PC-3 (cell line): ENCODE results near the gene KCTD16. TPM values are rescaled to one million over a fixed set of nuclear protein-coding genes. Genes with fewer than 3 reads are reported as not detected.

Source experiments
- ATAC-seq: fragments of 200-7000 bp; cut with Tn5 transposase; 2 replicates; pipeline ENCODE4 v1.9.1; 2020; ENCODE audit warnings: mild to moderate bottlenecking, moderate library complexity
- BruUV-seq: library from RNA; stranded (reverse); fragments of 400-500 nt; replicated peaks from 2 replicates; lab custom pipeline; 2021; lab: Mats Ljungman, UMichigan
- CTCF ChIA-PET: fragments of 300-600 bp; sonication (Branson Sonifier 250); formaldehyde crosslinking; loops from one replicate; lab custom pipeline; 2022; ENCODE audit warnings: antibody characterized with exemption; lab: Charles Lee
- POLR2A ChIA-PET: fragments of 300-600 bp; sonication (Branson Sonifier 250); formaldehyde crosslinking; loops from one replicate; lab custom pipeline; 2022; ENCODE audit warnings: antibody characterized with exemption; ENCODE audit not compliant: unreplicated experiment; lab: Charles Lee
- DNase-seq: peaks from one replicate; pipeline ENCODE4 v3.0.0-alpha.2; 2015
- H2AFZ ChIP-seq: fragments of 300-600 bp; sonication (generic); 2 replicates; pipeline ENCODE4 v1.6.0; 2016; ENCODE audit warnings: antibody characterized with exemption, low read length
- H3F3A ChIP-seq: fragments of 300-600 bp; sonication (generic); one replicate; pipeline ENCODE4 v1.6.0; 2017; ENCODE audit warnings: antibody characterized with exemption, low read length, control low read depth, mild to moderate bottlenecking; ENCODE audit not compliant: unreplicated experiment
- H3K27ac ChIP-seq: fragments of 300-600 bp; sonication (generic); 2 replicates; pipeline ENCODE4 v1.5.1; 2016; ENCODE audit warnings: mild to moderate bottlenecking, low read length
- H3K27me3 ChIP-seq: fragments of 300-600 bp; sonication (generic); 2 replicates; pipeline ENCODE4 v1.6.1; 2016; ENCODE audit warnings: low read length, mixed read lengths
- H3K36me3 ChIP-seq: fragments of 300-600 bp; sonication (generic); 2 replicates; pipeline ENCODE4 v1.6.1; 2016; ENCODE audit warnings: low read depth, mixed run types, low read length, mixed read lengths
- H3K4me1 ChIP-seq: fragments of 300-600 bp; sonication (generic); 2 replicates; pipeline ENCODE4 v1.5.1; 2016; ENCODE audit warnings: low read length; ENCODE audit not compliant: insufficient read depth
- H3K4me2 ChIP-seq: fragments of 300-600 bp; sonication (generic); 2 replicates; pipeline ENCODE4 v1.6.0; 2016; ENCODE audit warnings: low read length
- H3K4me3 ChIP-seq: fragments of 300-600 bp; sonication (generic); 2 replicates; pipeline ENCODE4 v1.5.1; 2016; ENCODE audit warnings: mild to moderate bottlenecking, low read length, mixed read lengths
- H3K79me2 ChIP-seq: fragments of 300-600 bp; sonication (generic); 2 replicates; pipeline ENCODE4 v1.6.1; 2017; ENCODE audit warnings: low read length, mixed read lengths
- H3K9ac ChIP-seq: fragments of 300-600 bp; sonication (generic); 2 replicates; pipeline ENCODE4 v1.6.0; 2016; ENCODE audit warnings: mild to moderate bottlenecking, low read length
- H3K9me2 ChIP-seq: fragments of 300-600 bp; sonication (generic); replicated peaks from 2 replicates; pipeline ENCODE4 v1.6.1; 2016; ENCODE audit warnings: mixed run types, low read length, mixed read lengths
- H3K9me3 ChIP-seq: fragments of 300-600 bp; sonication (generic); 2 replicates; pipeline ENCODE4 v1.6.1; 2016; ENCODE audit warnings: low read length, mixed read lengths
- H4K20me1 ChIP-seq: fragments of 300-600 bp; sonication (generic); 2 replicates; pipeline ENCODE4 v1.6.1; 2016; ENCODE audit warnings: low read length, mixed read lengths
- EZH2 ChIP-seq: fragments of 300-600 bp; sonication (generic); IDR thresholded peaks from one replicate; pipeline ENCODE4 v1.6.1; 2017; ENCODE audit warnings: antibody characterized with exemption, mild to moderate bottlenecking, low read length; ENCODE audit not compliant: unreplicated experiment
- EZH2phosphoT487 ChIP-seq: fragments of 300-600 bp; sonication (generic); IDR thresholded peaks from 2 replicates; pipeline ENCODE4 v1.6.1; 2018; ENCODE audit warnings: mild to moderate bottlenecking, antibody characterized with exemption, low read length, borderline replicate concordance
- intact Hi-C: fragments of 100-400 bp; cut with micrococcal nuclease; formaldehyde crosslinking; loops from 2 replicates; pipeline ENCODE4 v1.9.0; 2023
- total RNA-seq: library from RNA; depleted of rRNA; stranded (reverse); fragments of >200 nt; gene quantifications from 2 replicates; pipeline ENCODE4 v1.2.3, GENCODE V29; 2014
- TF ChIP-seq, protein P1 (sequence below): fragments of 300-600 bp; sonication (generic); conservative IDR thresholded peaks from 2 replicates; pipeline ENCODE4 v1.5.1; 2017; ENCODE audit warnings: antibody characterized with exemption, low read depth, mild to moderate bottlenecking, low read length

The KCTD16 gene
- total RNA-seq, 1 experiment from 2014 or later, result not detected

DNA sequence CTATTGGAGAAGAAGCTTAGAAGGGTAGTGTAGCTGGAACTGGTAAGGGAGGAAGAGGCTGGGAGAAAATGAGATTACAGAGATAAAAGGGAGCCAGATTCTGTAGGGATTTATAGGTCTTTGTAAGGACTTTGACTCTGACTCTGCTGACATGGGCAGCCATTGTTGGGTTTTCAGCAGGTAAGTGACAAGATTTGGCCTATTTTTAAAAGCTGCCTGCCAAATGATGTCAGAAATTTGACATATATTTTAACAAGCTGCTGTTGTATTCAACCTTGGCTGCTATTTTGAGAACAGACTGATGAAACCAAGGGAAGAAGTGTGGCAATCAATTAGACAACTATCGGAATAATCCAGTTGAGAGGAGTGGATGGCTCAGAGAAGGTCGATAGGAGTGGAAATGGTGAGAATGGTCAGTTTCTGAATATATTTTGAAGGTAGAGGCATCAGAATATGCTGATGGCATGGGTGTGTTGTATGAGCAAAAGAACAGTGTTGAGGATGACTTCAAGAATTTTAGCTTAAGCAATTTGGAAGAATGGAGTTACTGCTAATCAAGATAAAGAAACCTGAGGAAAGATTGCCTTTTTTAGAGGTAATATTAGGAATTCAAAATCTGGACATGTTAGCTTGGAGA lies 56.8 kb downstream of the KCTD16 start:
- POLR2A ChIA-PET, result no interaction called here
- ATAC-seq (no peak), DNase-seq (no peak)
- no peak overlapping the region for H3K4me2 ChIP-seq
- H3K27me3 ChIP-seq, result peaks cover 30% of the 10 kb centered on the region
- TF ChIP-seq EZH2phosphoT487 (no peak), EZH2 (no peak)
- TF ChIP-seq, protein P1, sequence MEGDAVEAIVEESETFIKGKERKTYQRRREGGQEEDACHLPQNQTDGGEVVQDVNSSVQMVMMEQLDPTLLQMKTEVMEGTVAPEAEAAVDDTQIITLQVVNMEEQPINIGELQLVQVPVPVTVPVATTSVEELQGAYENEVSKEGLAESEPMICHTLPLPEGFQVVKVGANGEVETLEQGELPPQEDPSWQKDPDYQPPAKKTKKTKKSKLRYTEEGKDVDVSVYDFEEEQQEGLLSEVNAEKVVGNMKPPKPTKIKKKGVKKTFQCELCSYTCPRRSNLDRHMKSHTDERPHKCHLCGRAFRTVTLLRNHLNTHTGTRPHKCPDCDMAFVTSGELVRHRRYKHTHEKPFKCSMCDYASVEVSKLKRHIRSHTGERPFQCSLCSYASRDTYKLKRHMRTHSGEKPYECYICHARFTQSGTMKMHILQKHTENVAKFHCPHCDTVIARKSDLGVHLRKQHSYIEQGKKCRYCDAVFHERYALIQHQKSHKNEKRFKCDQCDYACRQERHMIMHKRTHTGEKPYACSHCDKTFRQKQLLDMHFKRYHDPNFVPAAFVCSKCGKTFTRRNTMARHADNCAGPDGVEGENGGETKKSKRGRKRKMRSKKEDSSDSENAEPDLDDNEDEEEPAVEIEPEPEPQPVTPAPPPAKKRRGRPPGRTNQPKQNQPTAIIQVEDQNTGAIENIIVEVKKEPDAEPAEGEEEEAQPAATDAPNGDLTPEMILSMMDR, result no peak
- H4K20me1 ChIP-seq, result no peaks in the 10 kb centered on the region
- no peaks in the 10 kb centered on the region for H3K79me2 ChIP-seq
- H2AFZ ChIP-seq, result no peak overlapping the region
- no peak overlapping the region for H3K9ac ChIP-seq
- H3K4me3 ChIP-seq, result no peak overlapping the region
- BruUV-seq, result no TSS peak
- no peaks in the 10 kb centered on the region for H3K4me1 ChIP-seq
- intact Hi-C loops, result no loop called here
- no peak overlapping the region for H3K27ac ChIP-seq
- H3K9me2 ChIP-seq, result no peaks in the 10 kb centered on the region
- H3K36me3 ChIP-seq, result no peaks in the 10 kb centered on the region
- CTCF ChIA-PET, result no interaction called here
- no peaks in the 10 kb centered on the region for H3K9me3 ChIP-seq
- no peaks in the 10 kb centered on the region for H3F3A ChIP-seq

- ATAC-seq, result no peak
These were observed 60.1 kb downstream of the KCTD16 start for GRCh38 chr5:144230806-144231205.

DNA sequence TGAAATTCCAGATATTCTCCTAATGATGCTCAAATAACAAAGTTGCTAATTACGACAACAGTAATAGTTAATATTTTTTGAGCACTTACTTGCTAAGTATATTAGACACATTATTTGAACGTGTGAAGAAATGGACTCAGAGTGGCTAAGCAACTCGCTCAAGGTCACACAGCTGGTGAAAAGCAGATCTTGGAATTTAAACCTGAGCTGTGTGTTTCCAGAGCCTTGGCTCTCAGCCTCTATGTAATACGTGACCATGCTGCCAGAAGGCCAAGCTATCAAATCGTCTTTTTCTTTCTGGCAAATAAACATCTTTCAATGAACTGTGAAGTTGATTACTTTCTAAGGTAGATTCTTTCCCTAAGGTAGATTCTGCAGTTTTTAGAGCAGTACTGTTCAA lies 61.6 kb downstream of the KCTD16 start:
- ChIA-PET CTCF (no interaction called here), POLR2A (no interaction called here)
- H3F3A ChIP-seq, result no peaks in the 10 kb centered on the region
- H3K79me2 ChIP-seq, result no peaks in the 10 kb centered on the region
- no peaks in the 10 kb centered on the region for H4K20me1 ChIP-seq
- intact Hi-C loops, result no loop called here
- no peaks in the 10 kb centered on the region for H3K4me1 ChIP-seq
- no peaks in the 10 kb centered on the region for H3K36me3 ChIP-seq
- 0 out of 2 replicates have a peak, but pooled peaks cover 4% of the 10 kb centered on the region for H3K27me3 ChIP-seq
- BruUV-seq, result no TSS peak
- no peak for ATAC-seq
- no peaks in the 10 kb centered on the region for H3K9me3 ChIP-seq
- no peak overlapping the region for H3K27ac ChIP-seq
- H3K9ac ChIP-seq, result no peak overlapping the region
- no peak overlapping the region for H3K4me2 ChIP-seq
- TF ChIP-seq EZH2 (no peak), EZH2phosphoT487 (no peak)
- TF ChIP-seq, protein P1, result no peak
- H2AFZ ChIP-seq, result no peak overlapping the region
- no peaks in the 10 kb centered on the region for H3K9me2 ChIP-seq
- no peak for DNase-seq
- no peak overlapping the region for H3K4me3 ChIP-seq

More at GRCh38 chr5:144230806-144231205, 60.1 kb downstream of the KCTD16 start:
- no peak for DNase-seq
- no peaks in the 10 kb centered on the region for H3K36me3 ChIP-seq
- intact Hi-C loops, result no loop called here
- no peaks in the 10 kb centered on the region for H3F3A ChIP-seq
- no peaks in the 10 kb centered on the region for H3K9me3 ChIP-seq
- no peak overlapping the region for H3K27ac ChIP-seq
- H3K4me1 ChIP-seq, result no peaks in the 10 kb centered on the region
- H3K27me3 ChIP-seq, result peaks cover 9% of the 10 kb centered on the region
- ChIA-PET POLR2A (no interaction called here), CTCF (no interaction called here)
- no peaks in the 10 kb centered on the region for H3K79me2 ChIP-seq
- H3K9ac ChIP-seq, result no peak overlapping the region
- no peak overlapping the region for H3K4me3 ChIP-seq
- H4K20me1 ChIP-seq, result no peaks in the 10 kb centered on the region
- no peak for TF ChIP-seq EZH2
- no peak for TF ChIP-seq EZH2phosphoT487
- TF ChIP-seq, protein P1, result no peak
- H3K9me2 ChIP-seq, result no peaks in the 10 kb centered on the region
- no peak overlapping the region for H2AFZ ChIP-seq
- H3K4me2 ChIP-seq, result no peak overlapping the region
- no TSS peak for BruUV-seq
